IMR-90 (cell line): ENCODE measurements around the gene ZNF236.

Source experiments
- BHLHE40 ChIP-seq: fragments of 150-350 bp; IDR thresholded peaks from 2 replicates; pipeline ENCODE4 v1.6.1; 2016; ENCODE audit warnings: mild to moderate bottlenecking, low read depth, low read length
- CEBPB ChIP-seq: IDR thresholded peaks from 2 replicates; pipeline ENCODE4 v1.6.1; 2012; ENCODE audit warnings: low read depth, low read length, improper control_type of control experiment
- CHD1 ChIP-seq: IDR thresholded peaks from 2 replicates; pipeline ENCODE4 v1.6.1; 2012; ENCODE audit warnings: low read depth, low read length, improper control_type of control experiment
- CTCF ChIP-seq: conservative IDR thresholded peaks from 2 replicates; pipeline ENCODE4 v1.5.1; 2012; ENCODE audit warnings: mild to moderate bottlenecking, low read depth, low read length, improper control_type of control experiment
- MAFK ChIP-seq: IDR thresholded peaks from 2 replicates; pipeline ENCODE4 v1.6.1; 2012; ENCODE audit warnings: low read depth, low read length, improper control_type of control experiment
- POLR2A ChIP-seq: IDR thresholded peaks from 2 replicates; pipeline ENCODE4 v1.6.1; 2012; ENCODE audit warnings: mild to moderate bottlenecking, low read depth, low read length
- RAD21 ChIP-seq: IDR thresholded peaks from 2 replicates; pipeline ENCODE4 v1.6.1; 2012; ENCODE audit warnings: low read length, improper control_type of control experiment
- RFX5 ChIP-seq: IDR thresholded peaks from 2 replicates; pipeline ENCODE4 v1.8.0; 2012; ENCODE audit warnings: low read depth, mild to moderate bottlenecking, low read length, moderate library complexity
- SMC3 ChIP-seq: fragments of 150-350 bp; IDR thresholded peaks from 2 replicates; pipeline ENCODE4 v1.6.1; 2016; ENCODE audit warnings: low read depth, mild to moderate bottlenecking, antibody characterized with exemption, low read length, moderate library complexity
- USF2 ChIP-seq: fragments of 150-350 bp; IDR thresholded peaks from 2 replicates; pipeline ENCODE4 v1.6.1; 2017; ENCODE audit warnings: mild to moderate bottlenecking, antibody characterized with exemption, low read length, low read depth

GRCh38 chr18:76819411-76820136 is 2.8 kb upstream of the ZNF236 start:
- TF ChIP-seq CTCF: no peak
- TF ChIP-seq SMC3: no peak
- no peak for TF ChIP-seq POLR2A
- TF ChIP-seq RFX5: no peak
- TF ChIP-seq BHLHE40: no peak
- TF ChIP-seq CHD1: no peak
- no peak for TF ChIP-seq MAFK
- no peak for TF ChIP-seq USF2
- no peak for TF ChIP-seq RAD21
- no peak for TF ChIP-seq CEBPB
